SK-N-SH (cell line): ENCODE data around the gene GFOD2. TPM values are rescaled to one million over a fixed set of nuclear protein-coding genes. Genes with fewer than 3 reads are reported as not detected.

ENCODE experiments used
- CTCF ChIA-PET: fragments of 300-600, 350-600 bp; formaldehyde crosslinking; extraction: SDS; loops from one replicate; lab custom pipeline; 2021; lab: Yijun Ruan, JAX
- POLR2A ChIA-PET: fragments of 350-600 bp; sonication (Branson Sonifier 250); formaldehyde crosslinking; extraction: SDS; loops from one replicate; lab custom pipeline; 2020; ENCODE audit warnings: antibody characterized with exemption, inconsistent platforms; lab: Yijun Ruan, JAX
- DNase-seq: peaks from one replicate; pipeline ENCODE4 v3.0.0; 2012
- H2AFZ ChIP-seq: fragments of 200-600 bp; sonication (generic); 2 replicates; pipeline ENCODE4 v1.8.1; 2016; ENCODE audit warnings: antibody characterized with exemption, mild to moderate bottlenecking, low read depth
- H3F3A ChIP-seq: fragments of 200-600 bp; sonication (generic); replicated peaks from 2 replicates; pipeline ENCODE3; 2016; ENCODE audit warnings: antibody characterized with exemption, mild to moderate bottlenecking; ENCODE audit not compliant: insufficient read depth
- H3K27ac ChIP-seq, 2 experiments: fragments of 200-500 bp in 1 of 2; fragments of 200-600 bp in 1 of 2; sonication (Bioruptor generic) in 1 of 2; sonication (generic), shearing (Covaris generic) in 1 of 2; 2 replicates each; pipeline versions ENCODE4 v1.5.1 to v1.6.1; 2014 to 2016; ENCODE audit warnings: low read depth in 2 of 2, inconsistent platforms in 1 of 2, low read length in 1 of 2, mild to moderate bottlenecking in 1 of 2, mixed read lengths in 1 of 2
- H3K27me3 ChIP-seq: fragments of 200-600 bp; sonication (generic), shearing (Covaris generic); 2 replicates; pipeline ENCODE4 v1.6.1; 2016; ENCODE audit warnings: mixed run types; ENCODE audit not compliant: insufficient read depth
- H3K36me3 ChIP-seq, 2 experiments: fragments of 200-500 bp in 1 of 2; fragments of 200-600 bp in 1 of 2; sonication (Bioruptor generic) in 1 of 2; sonication (generic) in 1 of 2; replicated peaks in 1 of 2; 2 replicates each; pipeline versions ENCODE3 to v1.5.1; 2014 to 2016; ENCODE audit warnings: low read length in 1 of 2, mild to moderate bottlenecking in 1 of 2; ENCODE audit not compliant: insufficient read depth in 2 of 2, control insufficient read depth in 1 of 2
- H3K4me1 ChIP-seq, 2 experiments: fragments of 200-500 bp in 1 of 2; fragments of 200-600 bp in 1 of 2; sonication (Bioruptor generic) in 1 of 2; sonication (generic), shearing (Covaris generic) in 1 of 2; 2 replicates each; pipeline versions ENCODE4 v1.5.1 to v1.6.1; 2014 to 2016; ENCODE audit warnings: low read depth in 1 of 2, low read length in 1 of 2, mixed run types in 1 of 2; ENCODE audit not compliant: insufficient read depth in 2 of 2, control insufficient read depth in 1 of 2
- H3K4me2 ChIP-seq: fragments of 200-600 bp; sonication (generic), shearing (Covaris generic); 2 replicates; pipeline ENCODE4 v1.6.1; 2017; ENCODE audit warnings: mixed run types
- H3K4me3 ChIP-seq, 2 experiments: fragments of 200-500 bp in 1 of 2; fragments of 200-600 bp in 1 of 2; sonication (Bioruptor generic) in 1 of 2; sonication (generic), shearing (Covaris generic) in 1 of 2; 2 replicates each; pipeline versions ENCODE4 v1.5.1 to v1.8.1; 2014 to 2016; ENCODE audit warnings: low read depth in 2 of 2, inconsistent platforms in 1 of 2, low read length in 1 of 2, mild to moderate bottlenecking in 1 of 2, mixed read lengths in 1 of 2, moderate library complexity in 1 of 2
- H3K79me2 ChIP-seq: fragments of 200-600 bp; sonication (generic); 2 replicates; pipeline ENCODE4 v1.8.1; 2017; ENCODE audit warnings: mild to moderate bottlenecking; ENCODE audit not compliant: insufficient read depth
- H3K9ac ChIP-seq: fragments of 200-600 bp; sonication (generic); 2 replicates; pipeline ENCODE4 v1.6.1; 2017; ENCODE audit warnings: mixed run types
- H3K9me2 ChIP-seq: fragments of 200-600 bp; sonication (generic); 2 replicates; pipeline ENCODE4 v1.6.1; 2017; ENCODE audit warnings: mixed run types
- H3K9me3 ChIP-seq: fragments of 200-600 bp; sonication (generic); 2 replicates; pipeline ENCODE4 v1.6.1; 2017; ENCODE audit warnings: mixed run types, mild to moderate bottlenecking, moderate library complexity
- H4K20me1 ChIP-seq: fragments of 200-600 bp; sonication (generic); 2 replicates; pipeline ENCODE4 v1.6.1; 2017; ENCODE audit warnings: mild to moderate bottlenecking, mixed run types; ENCODE audit not compliant: insufficient read depth
- CTCF ChIP-seq: fragments of 200-600 bp; sonication (generic); IDR thresholded peaks from 2 replicates; pipeline ENCODE4 v1.6.1; 2017; ENCODE audit warnings: antibody characterized with exemption, mild to moderate bottlenecking, moderate library complexity
- EP300 ChIP-seq, 2 experiments: IDR thresholded peaks; 2 replicates each; pipeline versions ENCODE4 v1.4.0 to v1.6.1; 2012; ENCODE audit warnings: borderline replicate concordance in 1 of 2, low read depth in 1 of 2, low read length in 1 of 2
- EZH2phosphoT487 ChIP-seq: fragments of 200-600 bp; sonication (generic); IDR thresholded peaks from 2 replicates; pipeline ENCODE4 v1.6.1; 2017; ENCODE audit warnings: low read depth, mixed run types, mild to moderate bottlenecking, antibody characterized with exemption, moderate library complexity, borderline replicate concordance
- FOXM1 ChIP-seq: IDR thresholded peaks from 2 replicates; pipeline ENCODE4 v1.4.0; 2012; ENCODE audit warnings: low read depth, mild to moderate bottlenecking
- GABPA ChIP-seq: IDR thresholded peaks from 2 replicates; pipeline ENCODE4 v1.4.0; 2012; ENCODE audit warnings: low read depth, mild to moderate bottlenecking
- JUND ChIP-seq: IDR thresholded peaks from 2 replicates; pipeline ENCODE4 v1.4.0; 2012
- RAD21 ChIP-seq: IDR thresholded peaks from 2 replicates; pipeline ENCODE4 v1.6.1; 2012; ENCODE audit warnings: mild to moderate bottlenecking, low read length
- RCOR1 ChIP-seq: fragments of 150-350 bp; IDR thresholded peaks from 2 replicates; pipeline ENCODE4 v1.6.1; 2017; ENCODE audit warnings: antibody characterized with exemption, low read length
- RFX5 ChIP-seq: IDR thresholded peaks from 2 replicates; pipeline ENCODE4 v1.6.1; 2012; ENCODE audit warnings: mild to moderate bottlenecking, improper control_type of control experiment, low read length
- RXRA ChIP-seq: IDR thresholded peaks from 2 replicates; pipeline ENCODE4 v1.4.0; 2012; ENCODE audit warnings: low read depth, mild to moderate bottlenecking, borderline replicate concordance
- TAF1 ChIP-seq: IDR thresholded peaks from 2 replicates; pipeline ENCODE4 v1.6.1; 2012; ENCODE audit warnings: low read depth, mild to moderate bottlenecking, low read length, moderate library complexity, borderline replicate concordance
- TEAD4 ChIP-seq: IDR thresholded peaks from 2 replicates; pipeline ENCODE4 v1.4.0; 2012; ENCODE audit warnings: mild to moderate bottlenecking, borderline replicate concordance; ENCODE audit not compliant: insufficient read depth
- ZBTB33 ChIP-seq: IDR thresholded peaks from 2 replicates; pipeline ENCODE4 v1.4.0; 2012; ENCODE audit warnings: low read depth, borderline replicate concordance
- WGBS: methylation state at CpG from one replicate; pipeline ENCODE4 v1.1.6; 2017; ENCODE audit warnings: low lambda C conversion rate; 5-methylcytosine and 5-hydroxymethylcytosine counted together
- polyA plus RNA-seq, 3 experiments: library from polyadenylated mRNA; depleted of rRNA; stranded (reverse); fragments of >200 nt; gene quantifications; 2 replicates each; pipeline ENCODE4 v1.2.3, GENCODE V29; 2012
- TF ChIP-seq, protein P1 (sequence below): IDR thresholded peaks from 2 replicates; pipeline ENCODE4; 2012

GFOD2 gene
- polyA plus RNA-seq, 1 of the 3 experiments (the other 2 are of a cell fraction) = 19.0 TPM

GRCh38 chr16:67632415-67633172, 86.5 kb downstream of the GFOD2 start:
- H3K4me1 ChIP-seq = no peaks in the 10 kb centered on the region
- H3K27me3 ChIP-seq = no peaks in the 10 kb centered on the region
- no peak for TF ChIP-seq EP300 (IDR thresholded peaks at IDR 0.05; ENCODE audit: borderline replicate concordance in 1 of 2, low read depth in 1 of 2, low read length in 1 of 2)
- TF ChIP-seq RAD21 = no peak
- no peak for TF ChIP-seq JUND
- TF ChIP-seq TEAD4 = no peak
- no peak for TF ChIP-seq TAF1
- no peak for TF ChIP-seq EZH2phosphoT487
- TF ChIP-seq, all 33 proteins: peak for 0
- no peak overlapping the region for H3K4me3 ChIP-seq
- H3K9me2 ChIP-seq = no peaks in the 10 kb centered on the region
- H3K27ac ChIP-seq = no peak overlapping the region
- no peak for DNase-seq
- peaks cover 39 to 41% of the 10 kb centered on the region in 2 experiments for H3K36me3 ChIP-seq
- 85% methylated on average over 7 of the region's 7 CpGs for WGBS
- H4K20me1 ChIP-seq = no peaks in the 10 kb centered on the region
- H2AFZ ChIP-seq = no peak overlapping the region
- no peak overlapping the region for H3K9ac ChIP-seq
- CTCF ChIA-PET = interaction anchor here (1.1 to 3.2 kb wide), 6 partner anchors 12 to 310 kb away, joined by 3 to 18 read pairs (median 5); partner anchors contain the start of gene CARMIL2
- H3K9me3 ChIP-seq = no peaks in the 10 kb centered on the region
- H3K79me2 ChIP-seq = peaks cover 3% of the 10 kb centered on the region; the same call in 1 of the 2 replicates
- no peak overlapping the region for H3K4me2 ChIP-seq
- POLR2A ChIA-PET = no interaction called here
- H3F3A ChIP-seq = peaks cover 8% of the 10 kb centered on the region

DNA sequence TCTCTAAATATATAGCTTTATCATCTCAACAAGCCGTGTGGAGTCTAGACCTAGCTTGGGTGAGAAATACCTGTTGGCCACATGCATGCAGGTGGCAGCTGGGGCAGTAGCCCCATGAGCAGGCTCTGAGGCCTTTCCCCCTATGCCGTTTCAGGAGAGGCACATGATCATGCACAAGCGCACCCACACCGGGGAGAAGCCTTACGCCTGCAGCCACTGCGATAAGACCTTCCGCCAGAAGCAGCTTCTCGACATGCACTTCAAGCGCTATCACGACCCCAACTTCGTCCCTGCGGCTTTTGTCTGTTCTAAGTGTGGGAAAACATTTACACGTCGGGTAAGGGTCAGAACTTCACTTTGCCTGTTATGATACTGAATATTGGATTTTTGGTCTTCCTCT, 90.9 kb downstream of the GFOD2 start:
- peaks cover 34 to 48% of the 10 kb centered on the region in 2 experiments for H3K36me3 ChIP-seq
- WGBS = 92% methylated on average over 10 of the region's 14 CpGs
- H3K4me1 ChIP-seq = no peaks in the 10 kb centered on the region
- no peaks in the 10 kb centered on the region for H3K9me2 ChIP-seq
- H3K4me2 ChIP-seq = no peak overlapping the region
- no peak for DNase-seq
- H3K79me2 ChIP-seq = peaks cover 3% of the 10 kb centered on the region; the same call in 1 of the 2 replicates
- no peaks in the 10 kb centered on the region for H4K20me1 ChIP-seq
- TF ChIP-seq CTCF (no peak), EZH2phosphoT487 (no peak), GABPA (no peak), ZBTB33 (no peak), RXRA (no peak), RCOR1 (no peak), RFX5 (no peak), FOXM1 (no peak), TEAD4 (no peak)
- TF ChIP-seq, protein P1, sequence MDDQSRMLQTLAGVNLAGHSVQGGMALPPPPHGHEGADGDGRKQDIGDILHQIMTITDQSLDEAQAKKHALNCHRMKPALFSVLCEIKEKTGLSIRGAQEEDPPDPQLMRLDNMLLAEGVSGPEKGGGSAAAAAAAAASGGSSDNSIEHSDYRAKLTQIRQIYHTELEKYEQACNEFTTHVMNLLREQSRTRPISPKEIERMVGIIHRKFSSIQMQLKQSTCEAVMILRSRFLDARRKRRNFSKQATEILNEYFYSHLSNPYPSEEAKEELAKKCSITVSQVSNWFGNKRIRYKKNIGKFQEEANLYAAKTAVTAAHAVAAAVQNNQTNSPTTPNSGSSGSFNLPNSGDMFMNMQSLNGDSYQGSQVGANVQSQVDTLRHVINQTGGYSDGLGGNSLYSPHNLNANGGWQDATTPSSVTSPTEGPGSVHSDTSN = no peak
- no peak overlapping the region for H3K27ac ChIP-seq
- no peak overlapping the region for H2AFZ ChIP-seq
- peaks cover 4% of the 10 kb centered on the region for H3F3A ChIP-seq
- no peaks in the 10 kb centered on the region for H3K9me3 ChIP-seq
- H3K9ac ChIP-seq = no peak overlapping the region
- H3K4me3 ChIP-seq = no peak overlapping the region
- no peaks in the 10 kb centered on the region for H3K27me3 ChIP-seq
- ChIA-PET CTCF (no interaction called here), POLR2A (interaction anchor here (1.1 kb wide), 1 partner anchor 139 kb away, joined by 4 read pairs; no protein-coding TSS in a partner anchor)
